HEK293T (cell line): ENCODE results near the gene GABBR2.

Experiments used
- CTCF ChIA-PET: fragments of 350-600 bp; formaldehyde crosslinking; extraction: SDS; loops from one replicate; lab custom pipeline; 2021; ENCODE audit warnings: antibody characterized with exemption, inconsistent platforms; lab: Yijun Ruan, JAX
- POLR2A ChIA-PET: fragments of 350-600 bp; formaldehyde crosslinking; extraction: SDS; loops from one replicate; lab custom pipeline; 2020; ENCODE audit warnings: antibody characterized with exemption, inconsistent platforms; lab: Yijun Ruan, JAX
- DNase-seq: peaks from one replicate; pipeline ENCODE4 v3.0.0; 2012; ENCODE audit warnings: mixed read lengths; ENCODE audit errors: extremely low spot score
- ARNT ChIP-seq: fragments of 450-650 bp; IDR thresholded peaks from 2 replicates; pipeline ENCODE4 v1.6.1; 2017; ENCODE audit warnings: mild to moderate bottlenecking
- BHLHE40 ChIP-seq: fragments of 450-650 bp; IDR thresholded peaks from 2 replicates; pipeline ENCODE4 v1.6.1; 2016; ENCODE audit warnings: mild to moderate bottlenecking, moderate library complexity, borderline replicate concordance
- CTBP1 ChIP-seq: fragments of 450-650 bp; IDR thresholded peaks from 2 replicates; pipeline ENCODE4 v1.6.1; 2016; ENCODE audit warnings: borderline replicate concordance
- ELF4 ChIP-seq: fragments of 450-650 bp; IDR thresholded peaks from 2 replicates; pipeline ENCODE4 v1.6.1; 2017; ENCODE audit warnings: antibody characterized with exemption
- FOXA1 ChIP-seq: fragments of 450-650 bp; IDR thresholded peaks from 2 replicates; pipeline ENCODE4 v1.6.1; 2016; ENCODE audit warnings: mild to moderate bottlenecking
- FOXK2 ChIP-seq: fragments of 450-650 bp; IDR thresholded peaks from 2 replicates; pipeline ENCODE4 v1.6.1; 2016; ENCODE audit warnings: mild to moderate bottlenecking
- FOXM1 ChIP-seq: fragments of 450-650 bp; IDR thresholded peaks from 2 replicates; pipeline ENCODE4 v1.6.1; 2017; ENCODE audit warnings: mild to moderate bottlenecking, borderline replicate concordance
- HDGF ChIP-seq: fragments of 450-650 bp; IDR thresholded peaks from 2 replicates; pipeline ENCODE4 v1.6.1; 2017; ENCODE audit warnings: antibody characterized with exemption, borderline replicate concordance
- L3MBTL2 ChIP-seq: fragments of 450-650 bp; conservative IDR thresholded peaks from 2 replicates; pipeline ENCODE4 v1.6.1; 2016; ENCODE audit warnings: mild to moderate bottlenecking
- LEF1 ChIP-seq: fragments of 450-650 bp; IDR thresholded peaks from 2 replicates; pipeline ENCODE4 v1.6.1; 2017; ENCODE audit warnings: mild to moderate bottlenecking, borderline replicate concordance
- NFRKB ChIP-seq: fragments of 450-650 bp; IDR thresholded peaks from 2 replicates; pipeline ENCODE4 v1.6.1; 2016; ENCODE audit warnings: mild to moderate bottlenecking, moderate library complexity
- PKNOX1 ChIP-seq: fragments of 450-650 bp; IDR thresholded peaks from 2 replicates; pipeline ENCODE4 v1.6.1; 2016
- SP1 ChIP-seq: fragments of 450-650 bp; IDR thresholded peaks from 2 replicates; pipeline ENCODE4 v1.6.1; 2017
- SUZ12 ChIP-seq: fragments of 450-650 bp; IDR thresholded peaks from 2 replicates; pipeline ENCODE4 v1.6.1; 2016; ENCODE audit warnings: mild to moderate bottlenecking
- TARDBP ChIP-seq: fragments of 450-650 bp; IDR thresholded peaks from 2 replicates; pipeline ENCODE4 v1.6.1; 2016
- ZNF384 ChIP-seq: fragments of 450-650 bp; IDR thresholded peaks from 2 replicates; pipeline ENCODE4 v1.6.1; 2016

The GABBR2 gene

GRCh38 chr9:98378794-98379193, 329.9 kb downstream of the GABBR2 start:
- CTCF ChIA-PET, result no interaction called here
- TF ChIP-seq L3MBTL2 (no peak), FOXA1 (no peak), FOXM1 (no peak), BHLHE40 (no peak), ZNF384 (no peak), CTBP1 (no peak), PKNOX1 (no peak), FOXK2 (no peak), HDGF (no peak), LEF1 (no peak), ELF4 (no peak), SP1 (no peak)
- no peak for DNase-seq
- POLR2A ChIA-PET, result no interaction called here

GRCh38 chr9:98378206-98378780, 330.4 kb downstream of the GABBR2 start:
- no peak for DNase-seq
- ChIA-PET POLR2A (no interaction called here), CTCF (no interaction called here)
- no peak for TF ChIP-seq SUZ12
- no peak for TF ChIP-seq PKNOX1
- TF ChIP-seq ARNT, result no peak
- TF ChIP-seq TARDBP, result no peak
- TF ChIP-seq ZNF384, result no peak
- TF ChIP-seq NFRKB, result no peak
- TF ChIP-seq HDGF, result no peak
- no peak for TF ChIP-seq FOXM1

GRCh38 chr9:98375138-98375726, 333.5 kb downstream of the GABBR2 start:
- TF ChIP-seq ARNT (no peak), BHLHE40 (no peak), L3MBTL2 (no peak), SP1 (no peak), LEF1 (no peak), ELF4 (no peak), CTBP1 (no peak), FOXA1 (no peak), FOXK2 (no peak), HDGF (no peak), PKNOX1 (no peak), ZNF384 (no peak), FOXM1 (no peak), SUZ12 (no peak), TARDBP (no peak), NFRKB (no peak)

GRCh38 chr9:98374385-98375051, 334.2 kb downstream of the GABBR2 start:
- TF ChIP-seq LEF1, result no peak
- TF ChIP-seq ZNF384, result no peak
- no peak for TF ChIP-seq BHLHE40
- TF ChIP-seq ELF4, result no peak
- no peak for TF ChIP-seq SUZ12
- TF ChIP-seq CTBP1, result no peak
- TF ChIP-seq PKNOX1, result no peak
- no peak for TF ChIP-seq ARNT
- TF ChIP-seq FOXM1, result no peak
- no peak for TF ChIP-seq NFRKB
- no peak for TF ChIP-seq FOXA1
- no peak for TF ChIP-seq L3MBTL2
- TF ChIP-seq SP1, result no peak
- no peak for TF ChIP-seq TARDBP
- no peak for TF ChIP-seq FOXK2
- TF ChIP-seq HDGF, result no peak
- ChIA-PET POLR2A (no interaction called here), CTCF (interaction anchor here (0.7 kb wide), 1 partner anchor 109 kb away, joined by 3 read pairs; no protein-coding TSS in a partner anchor)
- no peak for DNase-seq

More at GRCh38 chr9:98375138-98375726, 333.5 kb downstream of the GABBR2 start:
- DNase-seq, result no peak
- ChIA-PET CTCF (no interaction called here), POLR2A (no interaction called here)

GRCh38 chr9:98373609-98374008, 335.1 kb downstream of the GABBR2 start:
- DNase-seq, result no peak
- CTCF ChIA-PET, result no interaction called here
- POLR2A ChIA-PET, result no interaction called here
- no peak for TF ChIP-seq CTBP1
- TF ChIP-seq TARDBP, result no peak
- no peak for TF ChIP-seq FOXK2
- no peak for TF ChIP-seq L3MBTL2
- TF ChIP-seq NFRKB, result no peak
- TF ChIP-seq PKNOX1, result no peak
- TF ChIP-seq SP1, result no peak
- TF ChIP-seq ARNT, result no peak
- TF ChIP-seq ELF4, result no peak
- no peak for TF ChIP-seq BHLHE40
- TF ChIP-seq ZNF384, result no peak
- no peak for TF ChIP-seq FOXA1
- TF ChIP-seq FOXM1, result no peak
- TF ChIP-seq SUZ12, result no peak
